PC-3 (cell line): ENCODE results near the gene PTPN1. TPM values are rescaled to one million over a fixed set of nuclear protein-coding genes. Genes with fewer than 3 reads are reported as not detected.
A peak's percentile ranks its signal among the peaks of the same experiment; 100 is the strongest.

Source experiments
- ATAC-seq: fragments of 200-7000 bp; cut with Tn5 transposase; 2 replicates; pipeline ENCODE4 v1.9.1; 2020; ENCODE audit warnings: mild to moderate bottlenecking, moderate library complexity
- BruUV-seq: library from RNA; stranded (reverse); fragments of 400-500 nt; replicated peaks from 2 replicates; lab custom pipeline; 2021; lab: Mats Ljungman, UMichigan
- CTCF ChIA-PET: fragments of 300-600 bp; sonication (Branson Sonifier 250); formaldehyde crosslinking; loops from one replicate; lab custom pipeline; 2022; ENCODE audit warnings: antibody characterized with exemption; lab: Charles Lee
- POLR2A ChIA-PET: fragments of 300-600 bp; sonication (Branson Sonifier 250); formaldehyde crosslinking; loops from one replicate; lab custom pipeline; 2022; ENCODE audit warnings: antibody characterized with exemption; ENCODE audit not compliant: unreplicated experiment; lab: Charles Lee
- DNase-seq: peaks from one replicate; pipeline ENCODE4 v3.0.0-alpha.2; 2015
- H2AFZ ChIP-seq: fragments of 300-600 bp; sonication (generic); 2 replicates; pipeline ENCODE4 v1.6.0; 2016; ENCODE audit warnings: antibody characterized with exemption, low read length
- H3F3A ChIP-seq: fragments of 300-600 bp; sonication (generic); one replicate; pipeline ENCODE4 v1.6.0; 2017; ENCODE audit warnings: antibody characterized with exemption, low read length, control low read depth, mild to moderate bottlenecking; ENCODE audit not compliant: unreplicated experiment
- H3K27ac ChIP-seq: fragments of 300-600 bp; sonication (generic); 2 replicates; pipeline ENCODE4 v1.5.1; 2016; ENCODE audit warnings: mild to moderate bottlenecking, low read length
- H3K27me3 ChIP-seq: fragments of 300-600 bp; sonication (generic); 2 replicates; pipeline ENCODE4 v1.6.1; 2016; ENCODE audit warnings: low read length, mixed read lengths
- H3K36me3 ChIP-seq: fragments of 300-600 bp; sonication (generic); 2 replicates; pipeline ENCODE4 v1.6.1; 2016; ENCODE audit warnings: low read depth, mixed run types, low read length, mixed read lengths
- H3K4me1 ChIP-seq: fragments of 300-600 bp; sonication (generic); 2 replicates; pipeline ENCODE4 v1.5.1; 2016; ENCODE audit warnings: low read length; ENCODE audit not compliant: insufficient read depth
- H3K4me2 ChIP-seq: fragments of 300-600 bp; sonication (generic); 2 replicates; pipeline ENCODE4 v1.6.0; 2016; ENCODE audit warnings: low read length
- H3K4me3 ChIP-seq: fragments of 300-600 bp; sonication (generic); 2 replicates; pipeline ENCODE4 v1.5.1; 2016; ENCODE audit warnings: mild to moderate bottlenecking, low read length, mixed read lengths
- H3K79me2 ChIP-seq: fragments of 300-600 bp; sonication (generic); 2 replicates; pipeline ENCODE4 v1.6.1; 2017; ENCODE audit warnings: low read length, mixed read lengths
- H3K9ac ChIP-seq: fragments of 300-600 bp; sonication (generic); 2 replicates; pipeline ENCODE4 v1.6.0; 2016; ENCODE audit warnings: mild to moderate bottlenecking, low read length
- H3K9me2 ChIP-seq: fragments of 300-600 bp; sonication (generic); replicated peaks from 2 replicates; pipeline ENCODE4 v1.6.1; 2016; ENCODE audit warnings: mixed run types, low read length, mixed read lengths
- H3K9me3 ChIP-seq: fragments of 300-600 bp; sonication (generic); 2 replicates; pipeline ENCODE4 v1.6.1; 2016; ENCODE audit warnings: low read length, mixed read lengths
- H4K20me1 ChIP-seq: fragments of 300-600 bp; sonication (generic); 2 replicates; pipeline ENCODE4 v1.6.1; 2016; ENCODE audit warnings: low read length, mixed read lengths
- EZH2 ChIP-seq: fragments of 300-600 bp; sonication (generic); IDR thresholded peaks from one replicate; pipeline ENCODE4 v1.6.1; 2017; ENCODE audit warnings: antibody characterized with exemption, mild to moderate bottlenecking, low read length; ENCODE audit not compliant: unreplicated experiment
- EZH2phosphoT487 ChIP-seq: fragments of 300-600 bp; sonication (generic); IDR thresholded peaks from 2 replicates; pipeline ENCODE4 v1.6.1; 2018; ENCODE audit warnings: mild to moderate bottlenecking, antibody characterized with exemption, low read length, borderline replicate concordance
- intact Hi-C: fragments of 100-400 bp; cut with micrococcal nuclease; formaldehyde crosslinking; loops from 2 replicates; pipeline ENCODE4 v1.9.0; 2023
- total RNA-seq: library from RNA; depleted of rRNA; stranded (reverse); fragments of >200 nt; gene quantifications from 2 replicates; pipeline ENCODE4 v1.2.3, GENCODE V29; 2014
- TF ChIP-seq, protein P1 (sequence below): fragments of 300-600 bp; sonication (generic); conservative IDR thresholded peaks from 2 replicates; pipeline ENCODE4 v1.5.1; 2017; ENCODE audit warnings: antibody characterized with exemption, low read depth, mild to moderate bottlenecking, low read length

The PTPN1 gene
- total RNA-seq, 1 experiment from 2014 or later = 47.7 TPM

DNA sequence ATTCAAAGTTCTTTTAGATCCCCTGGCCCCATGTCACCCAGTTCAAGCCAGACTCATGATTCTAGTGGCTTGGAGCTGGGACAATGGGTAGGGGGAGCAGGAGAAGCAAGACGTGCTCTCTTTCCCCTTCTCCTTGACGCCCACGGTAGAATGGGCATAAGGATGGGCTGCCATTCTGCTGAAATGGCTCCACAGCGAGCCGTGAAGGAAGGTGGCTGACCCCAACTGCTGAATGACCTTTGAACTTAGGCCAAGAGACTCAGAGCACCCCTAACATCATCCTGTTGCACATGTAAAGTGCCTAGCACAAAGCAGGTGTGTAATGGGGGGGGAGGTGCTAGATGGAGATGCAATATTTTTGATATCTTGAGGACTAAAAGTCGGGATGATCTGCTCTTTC is 15.8 kb upstream of the PTPN1 start:
- ChIA-PET POLR2A (no interaction called here), CTCF (no interaction called here)
- H3K9me2 ChIP-seq = no peaks in the 10 kb centered on the region
- H4K20me1 ChIP-seq = no peaks in the 10 kb centered on the region
- ATAC-seq (no peak), DNase-seq (no peak)
- intact Hi-C loops = no loop called here
- H2AFZ ChIP-seq = no peak overlapping the region
- BruUV-seq = no TSS peak
- H3K79me2 ChIP-seq = no peaks in the 10 kb centered on the region
- TF ChIP-seq EZH2phosphoT487 (no peak), EZH2 (no peak)
- no peak overlapping the region for H3K4me2 ChIP-seq
- H3K36me3 ChIP-seq = no peaks in the 10 kb centered on the region
- H3K9me3 ChIP-seq = no peaks in the 10 kb centered on the region
- no peak overlapping the region for H3K4me3 ChIP-seq
- no peaks in the 10 kb centered on the region for H3K27me3 ChIP-seq
- no peak overlapping the region for H3K9ac ChIP-seq
- H3F3A ChIP-seq = no peaks in the 10 kb centered on the region
- H3K27ac ChIP-seq = no peak overlapping the region
- H3K4me1 ChIP-seq = peaks cover 23% of the 10 kb centered on the region

DNA sequence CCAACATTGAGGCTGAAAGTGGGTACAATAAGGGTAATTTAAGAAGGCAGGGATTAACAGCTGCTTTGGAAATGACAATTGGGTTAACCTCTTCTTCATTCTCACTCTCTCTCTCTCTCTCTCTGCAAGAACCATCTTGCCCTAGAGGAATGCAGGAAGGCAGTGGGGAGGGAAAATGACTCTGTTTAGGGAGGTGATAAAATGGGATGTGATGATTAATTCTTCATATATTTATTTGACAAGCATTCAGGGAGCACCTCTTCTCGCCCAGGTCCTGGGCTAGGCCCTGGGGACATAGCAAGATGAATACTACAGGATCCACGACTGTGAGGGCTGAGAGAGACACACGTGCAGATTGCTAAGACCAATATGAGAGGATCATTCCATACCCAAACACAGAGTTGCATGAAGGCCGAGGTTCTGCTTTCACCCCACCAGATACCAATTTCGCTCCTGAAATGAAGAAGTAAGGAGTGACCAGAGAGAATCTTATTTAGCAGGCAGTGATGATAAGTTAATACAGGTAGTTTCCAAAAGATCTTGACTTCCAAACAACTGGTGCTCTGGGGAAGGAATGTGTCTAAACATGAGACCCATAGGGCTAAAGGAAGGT is 13.3 kb upstream of the PTPN1 start:
- Histone ChIP-seq H3K9me2 (no peaks in the 10 kb centered on the region), H4K20me1 (no peaks in the 10 kb centered on the region), H3F3A (no peaks in the 10 kb centered on the region), H3K9me3 (no peaks in the 10 kb centered on the region), H3K9ac (no peak overlapping the region), H3K27me3 (no peaks in the 10 kb centered on the region), H3K27ac (no peak overlapping the region), H2AFZ (peak overlapping the region; percentile 13; the same call in 1 of the 2 replicates), H3K36me3 (no peaks in the 10 kb centered on the region), H3K79me2 (no peaks in the 10 kb centered on the region), H3K4me2 (0 out of 2 replicates have a peak overlapping the region, but pooled peaks have one; percentile 0), H3K4me1 (peaks cover 23% of the 10 kb centered on the region), H3K4me3 (no peak overlapping the region)
- ChIA-PET CTCF (no interaction called here), POLR2A (interaction anchor here (0.7 kb wide), 1 partner anchor 16 kb away, joined by 25 read pairs; no protein-coding TSS in a partner anchor)
- DNase-seq (peak; percentile 71), ATAC-seq (peak; percentile 57)
- intact Hi-C loops = no loop called here
- TF ChIP-seq EZH2phosphoT487 = no peak
- TF ChIP-seq, protein P1, sequence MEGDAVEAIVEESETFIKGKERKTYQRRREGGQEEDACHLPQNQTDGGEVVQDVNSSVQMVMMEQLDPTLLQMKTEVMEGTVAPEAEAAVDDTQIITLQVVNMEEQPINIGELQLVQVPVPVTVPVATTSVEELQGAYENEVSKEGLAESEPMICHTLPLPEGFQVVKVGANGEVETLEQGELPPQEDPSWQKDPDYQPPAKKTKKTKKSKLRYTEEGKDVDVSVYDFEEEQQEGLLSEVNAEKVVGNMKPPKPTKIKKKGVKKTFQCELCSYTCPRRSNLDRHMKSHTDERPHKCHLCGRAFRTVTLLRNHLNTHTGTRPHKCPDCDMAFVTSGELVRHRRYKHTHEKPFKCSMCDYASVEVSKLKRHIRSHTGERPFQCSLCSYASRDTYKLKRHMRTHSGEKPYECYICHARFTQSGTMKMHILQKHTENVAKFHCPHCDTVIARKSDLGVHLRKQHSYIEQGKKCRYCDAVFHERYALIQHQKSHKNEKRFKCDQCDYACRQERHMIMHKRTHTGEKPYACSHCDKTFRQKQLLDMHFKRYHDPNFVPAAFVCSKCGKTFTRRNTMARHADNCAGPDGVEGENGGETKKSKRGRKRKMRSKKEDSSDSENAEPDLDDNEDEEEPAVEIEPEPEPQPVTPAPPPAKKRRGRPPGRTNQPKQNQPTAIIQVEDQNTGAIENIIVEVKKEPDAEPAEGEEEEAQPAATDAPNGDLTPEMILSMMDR = no peak
- no peak for TF ChIP-seq EZH2
- BruUV-seq = no TSS peak

DNA sequence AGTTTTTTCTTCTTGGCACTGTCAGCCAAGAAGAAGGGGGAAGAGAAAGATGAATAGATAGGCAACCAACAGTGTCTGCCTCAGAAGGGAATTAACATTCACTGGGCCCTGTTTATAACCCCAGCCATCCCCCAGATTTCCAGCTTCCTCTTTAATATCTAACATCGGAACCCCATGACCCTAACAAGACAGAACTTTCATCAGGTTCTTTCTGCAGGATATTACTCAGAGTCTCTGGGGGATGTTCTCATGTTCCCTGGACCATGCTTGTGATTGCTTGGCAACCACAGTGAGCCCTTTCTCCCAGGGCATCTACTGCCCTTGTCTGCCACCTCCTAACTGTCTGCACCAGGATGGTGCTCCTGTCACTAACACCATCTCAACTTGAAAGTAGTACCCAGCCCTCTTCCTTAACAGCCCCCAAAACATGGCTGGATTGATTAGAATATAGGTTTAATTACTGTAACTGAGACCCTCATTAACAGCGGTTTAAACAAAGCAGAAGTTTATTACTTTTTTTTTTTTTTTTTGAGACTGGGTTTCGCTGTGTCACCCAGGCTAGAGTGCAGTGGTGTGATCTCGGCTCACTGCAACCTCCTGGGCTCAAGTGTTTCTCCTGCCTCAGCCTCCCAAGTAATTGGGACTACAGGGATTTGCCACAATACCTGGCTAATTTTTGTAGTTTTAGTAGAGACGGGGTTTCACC is 12.0 kb upstream of the PTPN1 start:
- Histone ChIP-seq H3K4me3 (no peak overlapping the region), H3K4me2 (no peak overlapping the region), H3K9me3 (no peaks in the 10 kb centered on the region), H3K27me3 (no peaks in the 10 kb centered on the region), H2AFZ (no peak overlapping the region), H3K79me2 (no peaks in the 10 kb centered on the region), H3F3A (no peaks in the 10 kb centered on the region), H3K9me2 (no peaks in the 10 kb centered on the region), H3K4me1 (peaks cover 17% of the 10 kb centered on the region), H3K27ac (no peak overlapping the region), H3K36me3 (no peaks in the 10 kb centered on the region), H3K9ac (no peak overlapping the region), H4K20me1 (no peaks in the 10 kb centered on the region)
- TF ChIP-seq, protein P1 = no peak
- TF ChIP-seq EZH2 (no peak), EZH2phosphoT487 (no peak)
- no TSS peak for BruUV-seq
- ChIA-PET CTCF (interaction anchor here (0.5 kb wide), 1 partner anchor 20 kb away, joined by 3 read pairs; no protein-coding TSS in a partner anchor), POLR2A (no interaction called here)
- intact Hi-C loops = no loop called here
- ATAC-seq = no peak
- DNase-seq = no peak
